H1 (cell line): ENCODE results near the gene NTN1.

Source experiments
- ATF2 ChIP-seq: IDR thresholded peaks from 2 replicates; pipeline ENCODE4 v1.6.1; 2012; ENCODE audit warnings: low read length, inconsistent platforms
- CEBPB ChIP-seq: IDR thresholded peaks from 2 replicates; pipeline ENCODE4 v1.6.1; 2012; ENCODE audit warnings: low read depth, low read length
- CHD1 ChIP-seq: IDR thresholded peaks from 2 replicates; pipeline ENCODE4 v1.6.1; 2012; ENCODE audit warnings: low read depth, low read length, improper control_type of control experiment
- CTCF ChIP-seq, 3 experiments: IDR thresholded peaks; 1 replicate in 2 of 3; 2 replicates in 1 of 3; pipeline versions ENCODE4 v1.5.1 to v1.6.1; 2011; ENCODE audit warnings: low read length in 3 of 3, mild to moderate bottlenecking in 3 of 3, inconsistent platforms in 2 of 3, low read depth in 1 of 3, moderate library complexity in 1 of 3; ENCODE audit not compliant: insufficient read depth in 1 of 3; ENCODE audit errors: control extremely low read depth in 1 of 3
- HDAC2 ChIP-seq, 2 experiments: fragments of 300-600 bp in 1 of 2; sonication (generic) in 1 of 2; IDR thresholded peaks; 2 replicates each; pipeline ENCODE4 v1.6.1; 2011 to 2012; ENCODE audit warnings: low read depth in 2 of 2, low read length in 2 of 2, mild to moderate bottlenecking in 2 of 2, moderate library complexity in 2 of 2, borderline replicate concordance in 1 of 2, inconsistent platforms in 1 of 2
- JUN ChIP-seq: IDR thresholded peaks from 2 replicates; pipeline ENCODE4 v1.6.1; 2011; ENCODE audit warnings: low read depth, mild to moderate bottlenecking, improper control_type of control experiment, low read length
- KDM1A ChIP-seq: fragments of 200-600, 300-600 bp; sonication (generic); IDR thresholded peaks from 2 replicates; pipeline ENCODE4 v1.7.1; 2016; ENCODE audit warnings: mild to moderate bottlenecking, low read length, borderline replicate concordance
- MAFK ChIP-seq: IDR thresholded peaks from 2 replicates; pipeline ENCODE4 v1.6.1; 2012; ENCODE audit warnings: low read depth, mild to moderate bottlenecking, improper control_type of control experiment, low read length
- MAX ChIP-seq: IDR thresholded peaks from 2 replicates; pipeline ENCODE4 v1.6.1; 2012; ENCODE audit warnings: inconsistent platforms
- POLR2A ChIP-seq, 2 experiments: IDR thresholded peaks; 1 replicate in 1 of 2; 2 replicates in 1 of 2; pipeline ENCODE4 v1.6.1; 2011; ENCODE audit warnings: low read depth in 2 of 2, low read length in 2 of 2, mild to moderate bottlenecking in 2 of 2; ENCODE audit errors: control extremely low read depth in 1 of 2
- SAP30 ChIP-seq: fragments of 300-600 bp; sonication (generic); IDR thresholded peaks from 2 replicates; pipeline ENCODE4 v1.7.1; 2012; ENCODE audit warnings: low read length, moderate library complexity, mild to moderate bottlenecking, inconsistent platforms; ENCODE audit not compliant: insufficient read depth, insufficient replicate concordance
- TBP ChIP-seq: IDR thresholded peaks from 2 replicates; pipeline ENCODE4 v1.6.1; 2011; ENCODE audit warnings: low read depth, low read length, improper control_type of control experiment
- ZNF274 ChIP-seq: IDR thresholded peaks from 2 replicates; pipeline ENCODE4 v1.7.0; 2012; ENCODE audit warnings: low read length, borderline replicate concordance; ENCODE audit errors: extremely low read depth

- TF ChIP-seq CTCF (IDR thresholded peaks at IDR 0.05; ENCODE audit: control extremely low read depth in 1 of 3, insufficient read depth in 1 of 3, low read depth in 1 of 3, low read length in 3 of 3), result no peak
- no peak for TF ChIP-seq CHD1
- TF ChIP-seq HDAC2 (IDR thresholded peaks at IDR 0.05; ENCODE audit: borderline replicate concordance in 1 of 2, low read depth in 2 of 2, low read length in 2 of 2), result no peak
- TF ChIP-seq KDM1A, result no peak
- TF ChIP-seq ZNF274, result no peak
- no peak for TF ChIP-seq TBP
- no peak for TF ChIP-seq SAP30
- TF ChIP-seq MAFK, result no peak
- no peak for TF ChIP-seq CEBPB
- TF ChIP-seq JUN, result no peak
- TF ChIP-seq POLR2A (IDR thresholded peaks at IDR 0.05; ENCODE audit: control extremely low read depth in 1 of 2, low read depth in 2 of 2, low read length in 2 of 2), result no peak
- TF ChIP-seq MAX, result no peak
- TF ChIP-seq ATF2, result no peak
These were observed 174.8 kb downstream of the NTN1 start for GRCh38 chr17:9195961-9196670.
